Activated CD8-positive, alpha-beta T cell treated with anti-CD3 and anti-CD28 coated beads, Interleukin-2, amount 10 ng/mL, durations not matched to agents 7 days and 5 days (primary cell): ENCODE data around the gene MSL1. TPM values are rescaled to one million over a fixed set of nuclear protein-coding genes. Genes with fewer than 3 reads are reported as not detected.

Source experiments
- ATAC-seq: fragments of 150-1000 bp; cut with Tn5 transposase; one replicate; pipeline ENCODE4 v1.10.0; 2021; ENCODE audit warnings: moderate library complexity
- CTCF ChIA-PET: fragments of 350-600 bp; sonication (Branson Sonifier 250); formaldehyde crosslinking; loops from one replicate; lab custom pipeline; 2021; ENCODE audit warnings: antibody characterized with exemption; lab: Charles Lee
- POLR2A ChIA-PET: fragments of 350-600 bp; sonication (Branson Sonifier 250); formaldehyde crosslinking; loops from one replicate; lab custom pipeline; 2021; ENCODE audit warnings: antibody characterized with exemption; lab: Charles Lee
- DNase-seq: peaks from one replicate; pipeline ENCODE4 v3.0.0-alpha.2; 2020
- H3K27ac Mint-ChIP-seq: one replicate; pipeline ENCODE4 v1.8.0; 2021; ENCODE audit warnings: mild to moderate bottlenecking, mixed read lengths
- H3K27me3 Mint-ChIP-seq: one replicate; pipeline ENCODE4 v1.8.0; 2021; ENCODE audit warnings: low read depth, mixed read lengths
- H3K36me3 Mint-ChIP-seq: one replicate; pipeline ENCODE4 v1.8.0; 2021; ENCODE audit warnings: low read depth, mixed read lengths
- H3K4me1 Mint-ChIP-seq: one replicate; pipeline ENCODE4 v1.8.0; 2021; ENCODE audit warnings: low read depth, mixed read lengths
- H3K4me3 Mint-ChIP-seq: one replicate; pipeline ENCODE4 v1.8.0; 2021; ENCODE audit warnings: mild to moderate bottlenecking, mixed read lengths
- H3K9me3 Mint-ChIP-seq: one replicate; pipeline ENCODE4 v1.8.0; 2022; ENCODE audit warnings: mixed read lengths; ENCODE audit not compliant: insufficient read depth
- total RNA-seq, 2 experiments: library from RNA; stranded (reverse); gene quantifications; one replicate each; pipeline ENCODE4 v1.2.3, GENCODE V29; 2021

The MSL1 gene
- total RNA-seq, 2 experiments from 2014 or later = 80.5 to 83.2 TPM

DNA sequence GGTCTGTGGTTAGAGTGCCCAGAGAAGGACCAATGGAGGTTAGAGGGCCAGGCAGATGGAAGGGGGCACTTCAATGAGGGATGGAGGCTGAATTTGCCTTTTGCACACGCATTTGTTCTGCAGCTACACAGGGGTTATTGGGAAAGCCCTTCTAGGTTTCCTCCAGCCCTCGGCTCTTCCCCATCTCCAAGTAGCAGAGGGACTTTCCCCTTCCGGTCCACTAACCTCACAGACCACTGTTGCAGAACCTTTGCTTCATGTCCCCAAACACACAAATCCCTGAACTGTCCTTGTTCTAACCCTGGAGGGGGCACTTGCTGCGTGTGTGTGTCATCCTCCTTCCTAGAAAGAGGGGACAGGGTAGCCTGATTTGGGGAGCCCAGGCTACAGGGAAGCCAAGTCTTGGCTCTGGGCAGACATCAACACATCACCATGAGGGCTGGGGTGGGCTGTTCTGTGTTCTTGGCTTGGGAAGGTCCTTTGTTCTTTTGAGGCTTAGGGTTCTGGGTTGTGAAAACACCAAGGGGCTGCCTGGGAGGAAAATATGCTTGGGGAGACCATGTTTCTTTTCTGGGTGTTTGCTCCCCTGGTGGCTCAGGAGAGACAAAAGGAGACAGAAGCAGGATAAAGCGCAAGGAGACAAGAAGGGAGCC is 14.1 kb upstream of the MSL1 start:
- ChIA-PET CTCF (interaction anchor here (0.7 to 2.9 kb wide), 5 partner anchors 32 to 81 kb away, joined by 3 to 15 read pairs (median 3); partner anchors contain the start of gene CASC3), POLR2A (interaction anchor here (1.4 kb wide), 1 partner anchor 15 kb away, joined by 7 read pairs; no protein-coding TSS in a partner anchor)
- DNase-seq (peak; percentile 27), ATAC-seq (peak; percentile 11)
- Mint-ChIP-seq H3K27me3 (no peaks in the 10 kb centered on the region), H3K36me3 (no peaks in the 10 kb centered on the region), H3K9me3 (no peaks in the 10 kb centered on the region), H3K4me3 (peak overlapping the region; percentile 51), H3K27ac (peak overlapping the region; percentile 87), H3K4me1 (peaks cover 99% of the 10 kb centered on the region)

DNA sequence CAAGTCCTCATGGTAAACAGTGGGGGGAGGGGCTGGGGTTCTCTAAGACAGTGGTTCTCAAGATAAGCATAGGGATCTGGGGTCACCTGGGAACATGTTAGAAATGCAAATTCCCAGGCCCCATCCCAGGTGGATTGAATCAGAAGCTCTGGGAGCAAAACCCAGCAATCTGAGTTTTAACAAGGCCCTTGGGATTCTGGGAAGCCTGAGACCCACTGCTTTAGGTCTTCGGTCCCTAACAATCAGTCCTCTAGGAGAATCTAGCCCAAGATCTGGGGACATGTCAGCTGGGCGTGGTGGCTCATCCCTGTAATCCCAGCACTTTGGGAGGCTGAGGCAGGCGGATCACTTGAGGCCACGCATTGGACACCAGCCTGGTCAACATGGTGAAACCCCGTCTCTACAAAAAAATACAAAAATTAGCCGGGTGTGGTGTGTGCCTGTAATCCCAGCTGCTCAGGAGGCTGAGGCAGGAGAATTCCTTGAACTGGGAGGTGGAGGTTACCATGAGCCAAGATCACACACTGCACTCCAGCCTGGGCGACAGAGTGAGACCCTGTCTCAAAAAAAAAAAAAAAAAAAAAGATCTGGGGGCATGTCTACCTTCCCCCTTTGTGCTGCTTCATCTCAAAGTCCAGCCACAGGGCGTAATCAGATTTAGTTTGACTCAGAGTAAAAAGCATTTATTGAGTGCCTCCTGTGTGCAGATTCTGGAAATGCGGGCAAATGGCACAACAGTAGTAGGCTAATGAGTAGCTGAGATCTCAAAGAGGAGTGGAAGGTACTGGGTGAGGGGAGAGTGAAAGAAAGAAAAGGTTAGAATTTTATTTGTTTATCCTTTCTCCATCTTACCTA is 12.6 kb upstream of the MSL1 start:
- no peaks in the 10 kb centered on the region for H3K9me3 Mint-ChIP-seq

DNA sequence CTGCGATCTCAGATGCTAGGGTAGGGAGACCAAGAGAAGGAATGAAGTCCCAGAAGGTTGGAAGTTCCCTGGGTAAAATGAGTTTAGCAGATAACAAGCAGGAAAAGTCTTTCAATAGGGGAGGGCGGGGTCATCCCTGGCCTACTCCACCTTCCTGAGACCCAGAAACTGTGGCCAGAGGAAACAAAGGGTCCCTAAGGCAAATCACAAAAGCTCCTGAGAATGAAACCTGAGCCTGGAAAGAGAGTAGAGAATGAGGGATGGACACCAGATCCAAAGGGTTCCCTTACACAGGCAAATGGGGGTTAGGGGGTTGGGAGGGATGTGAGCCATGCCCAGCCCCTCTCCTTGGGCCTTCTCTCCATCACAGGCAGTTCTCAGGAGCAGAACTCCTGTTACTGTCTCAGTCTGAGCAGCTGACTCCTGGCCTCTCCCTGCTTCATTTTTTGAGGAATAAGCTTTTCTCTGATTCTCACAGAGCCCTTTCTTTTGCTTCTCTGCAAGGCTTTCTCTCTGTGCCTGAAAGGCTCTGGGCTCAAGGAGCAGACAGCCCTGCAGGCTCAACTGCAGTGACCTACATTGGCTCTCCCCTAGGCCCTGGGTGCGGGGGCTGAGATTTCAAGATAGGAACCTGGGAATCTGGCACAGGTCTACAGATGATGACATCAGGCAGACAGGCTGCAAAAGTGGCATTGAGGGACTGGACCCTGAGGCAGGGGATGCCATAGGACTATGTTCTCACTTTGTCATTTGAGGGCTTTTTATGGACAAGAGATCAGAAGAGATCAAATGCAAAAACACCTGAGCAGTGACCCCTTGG is 11.5 kb upstream of the MSL1 start:
- ChIA-PET CTCF (interaction anchor here (0.8 to 9.3 kb wide), 23 partner anchors 10 to 180 kb away, joined by 3 to 182 read pairs (median 21); partner anchors contain the start of genes CASC3, CDC6, CSF3 and MED24), POLR2A (interaction anchor here (0.8 to 4.2 kb wide), 4 partner anchors 10 to 41 kb away, joined by 3 to 53 read pairs (median 10); partner anchors contain the start of genes MSL1 and NR1D1)
- H3K9me3 Mint-ChIP-seq = no peaks in the 10 kb centered on the region
- H3K27me3 Mint-ChIP-seq = no peaks in the 10 kb centered on the region
- DNase-seq (no peak), ATAC-seq (no peak)
- no peak overlapping the region for H3K27ac Mint-ChIP-seq
- H3K36me3 Mint-ChIP-seq = no peaks in the 10 kb centered on the region
- peaks cover 87% of the 10 kb centered on the region for H3K4me1 Mint-ChIP-seq
- no peak overlapping the region for H3K4me3 Mint-ChIP-seq

More for the DNA sequence above, 12.6 kb upstream of the MSL1 start:
- CTCF ChIA-PET = interaction anchor here (0.9 to 9.3 kb wide), 11 partner anchors 10 to 95 kb away, joined by 3 to 182 read pairs (median 51); partner anchors contain the start of genes CSF3, MSL1, NR1D1 and RAPGEFL1
- ATAC-seq = no peak
- Mint-ChIP-seq H3K27ac (no peak overlapping the region), H3K4me3 (no peak overlapping the region), H3K27me3 (no peaks in the 10 kb centered on the region), H3K4me1 (peaks cover 98% of the 10 kb centered on the region), H3K36me3 (no peaks in the 10 kb centered on the region)
- POLR2A ChIA-PET = interaction anchor here (2.8 kb wide), 1 partner anchor 9 kb away, joined by 17 read pairs; the partner anchor contains the start of gene NR1D1
- peak; percentile 51 for DNase-seq

DNA sequence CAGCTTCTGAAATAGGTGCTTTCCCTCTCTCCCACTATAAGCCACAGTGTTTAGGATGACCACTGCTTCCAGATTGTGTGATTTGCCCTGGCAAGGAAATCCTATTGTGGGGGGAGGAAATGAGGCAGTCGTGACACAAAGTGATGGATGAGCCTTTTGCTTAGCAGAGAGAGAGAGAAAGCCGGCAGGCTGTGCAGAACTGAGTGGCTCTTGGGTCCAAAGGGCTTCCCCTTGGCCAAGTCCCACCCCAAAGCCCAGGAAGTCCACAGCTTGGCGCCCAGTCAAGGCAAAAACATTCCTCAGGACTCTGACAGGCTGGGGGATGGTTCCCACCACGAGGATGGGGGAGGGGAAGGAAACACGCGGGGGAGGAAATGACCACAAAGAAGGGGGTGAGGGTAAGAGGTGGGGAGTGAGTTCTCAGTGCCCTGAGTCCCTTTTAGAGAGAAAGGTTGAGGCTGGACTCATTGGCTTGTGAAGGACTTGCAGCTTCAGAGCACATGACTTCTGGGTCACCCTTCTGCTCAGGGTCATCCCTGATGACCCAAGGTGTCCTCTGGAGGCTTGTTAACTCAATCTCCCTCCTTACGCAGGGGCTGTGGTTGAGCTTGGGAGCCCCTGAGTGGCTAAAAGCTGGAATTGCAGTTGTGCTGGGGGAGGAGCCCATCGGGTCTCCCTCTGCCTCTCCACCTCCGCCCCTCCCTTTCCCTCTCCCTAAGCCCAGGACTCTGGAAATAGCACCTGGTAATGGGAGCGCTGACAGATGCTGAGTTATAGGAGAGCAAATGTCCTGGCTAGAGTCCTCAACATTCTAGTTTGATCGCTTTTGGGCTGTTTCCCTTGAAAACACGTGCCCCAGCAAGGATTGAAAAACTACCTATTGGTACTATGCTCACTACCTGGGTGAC is 10.3 kb upstream of the MSL1 start:
- Mint-ChIP-seq H3K27me3 (no peaks in the 10 kb centered on the region), H3K27ac (peak overlapping the region; percentile 88), H3K4me3 (peak overlapping the region; percentile 58), H3K4me1 (peaks cover 77% of the 10 kb centered on the region), H3K9me3 (no peaks in the 10 kb centered on the region), H3K36me3 (no peaks in the 10 kb centered on the region)
- POLR2A ChIA-PET = interaction anchor here (1.0 to 4.2 kb wide), 7 partner anchors 11 to 83 kb away, joined by 3 to 53 read pairs (median 4); partner anchors contain the start of genes MED24, MSL1 and NR1D1
- ATAC-seq (peak; percentile 50), DNase-seq (peak; percentile 82)
- CTCF ChIA-PET = interaction anchor here (0.8 to 9.3 kb wide), 33 partner anchors 9 to 196 kb away, joined by 3 to 182 read pairs (median 10); partner anchors contain the start of genes CASC3, CDC6, CSF3 and MED24

DNA sequence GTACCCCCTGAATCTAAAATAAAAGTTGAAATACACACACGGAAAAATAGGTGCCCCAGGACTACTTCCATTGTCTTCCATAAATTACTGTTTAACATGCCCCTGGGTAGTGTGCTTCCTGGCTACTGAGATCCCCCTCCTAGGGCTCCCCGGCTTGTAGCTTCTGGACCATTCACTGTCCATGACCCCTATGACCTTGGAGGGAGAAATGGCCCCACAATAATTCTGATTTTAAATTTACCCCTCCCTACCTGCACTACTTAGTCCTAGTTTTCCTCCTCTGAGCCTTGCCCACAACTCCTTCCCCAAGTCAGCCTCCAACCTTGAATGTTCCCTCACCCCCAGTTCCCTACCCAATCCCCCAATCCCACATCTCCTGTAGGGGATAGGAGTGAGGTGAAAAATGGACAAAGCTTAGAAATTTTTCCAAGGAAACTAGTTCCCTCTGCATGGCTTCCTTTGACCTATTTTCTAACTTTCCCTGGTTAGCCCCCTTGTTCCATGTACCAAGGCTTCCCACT is 9.5 kb upstream of the MSL1 start:
- Mint-ChIP-seq H3K4me1 (peaks cover 71% of the 10 kb centered on the region), H3K9me3 (no peaks in the 10 kb centered on the region), H3K4me3 (no peak overlapping the region), H3K36me3 (no peaks in the 10 kb centered on the region), H3K27ac (peak overlapping the region; percentile 88), H3K27me3 (no peaks in the 10 kb centered on the region)
- ChIA-PET CTCF (interaction anchor here (0.7 to 9.3 kb wide), 47 partner anchors 8 to 449 kb away, joined by 3 to 182 read pairs (median 8); partner anchors contain the start of genes CASC3, CDC6, CSF3 and MED24), POLR2A (interaction anchor here (1.0 to 4.2 kb wide), 8 partner anchors 11 to 85 kb away, joined by 3 to 53 read pairs (median 4); partner anchors contain the start of genes CASC3, MSL1 and NR1D1)
- ATAC-seq (no peak), DNase-seq (no peak)

DNA sequence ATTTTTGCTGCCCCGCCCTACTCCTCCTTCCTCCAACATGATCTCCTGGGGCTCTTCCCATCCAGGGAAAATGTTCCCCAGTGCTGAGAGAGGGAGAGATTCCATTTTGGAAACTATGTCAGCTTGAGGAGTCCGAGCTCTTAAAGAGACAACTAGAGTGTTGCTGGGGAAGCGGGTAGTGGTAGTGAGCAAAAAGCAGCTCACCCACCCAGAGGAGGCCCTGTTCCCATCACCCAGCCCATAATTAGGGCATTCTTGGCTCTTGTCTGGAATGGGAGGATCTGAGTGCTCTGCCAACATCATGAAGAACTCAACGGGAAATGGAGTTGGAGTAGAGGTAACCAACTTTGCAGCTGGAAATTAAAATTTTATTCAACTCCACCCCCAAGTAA is 9.1 kb upstream of the MSL1 start:
- H3K27me3 Mint-ChIP-seq = no peaks in the 10 kb centered on the region
- peak overlapping the region; percentile 85 for H3K4me3 Mint-ChIP-seq
- CTCF ChIA-PET = interaction anchor here (0.7 to 9.3 kb wide), 56 partner anchors 8 to 448 kb away, joined by 3 to 182 read pairs (median 6); partner anchors contain the start of genes CASC3, CDC6, CSF3 and MED24
- H3K27ac Mint-ChIP-seq = peak overlapping the region; percentile 91
- ATAC-seq (no peak), DNase-seq (no peak)
- POLR2A ChIA-PET = interaction anchor here (0.6 to 4.2 kb wide), 11 partner anchors 11 to 86 kb away, joined by 3 to 53 read pairs (median 3); partner anchors contain the start of genes CASC3, MSL1 and NR1D1
- peaks cover 66% of the 10 kb centered on the region for H3K4me1 Mint-ChIP-seq
- no peaks in the 10 kb centered on the region for H3K9me3 Mint-ChIP-seq
- H3K36me3 Mint-ChIP-seq = no peaks in the 10 kb centered on the region

DNA sequence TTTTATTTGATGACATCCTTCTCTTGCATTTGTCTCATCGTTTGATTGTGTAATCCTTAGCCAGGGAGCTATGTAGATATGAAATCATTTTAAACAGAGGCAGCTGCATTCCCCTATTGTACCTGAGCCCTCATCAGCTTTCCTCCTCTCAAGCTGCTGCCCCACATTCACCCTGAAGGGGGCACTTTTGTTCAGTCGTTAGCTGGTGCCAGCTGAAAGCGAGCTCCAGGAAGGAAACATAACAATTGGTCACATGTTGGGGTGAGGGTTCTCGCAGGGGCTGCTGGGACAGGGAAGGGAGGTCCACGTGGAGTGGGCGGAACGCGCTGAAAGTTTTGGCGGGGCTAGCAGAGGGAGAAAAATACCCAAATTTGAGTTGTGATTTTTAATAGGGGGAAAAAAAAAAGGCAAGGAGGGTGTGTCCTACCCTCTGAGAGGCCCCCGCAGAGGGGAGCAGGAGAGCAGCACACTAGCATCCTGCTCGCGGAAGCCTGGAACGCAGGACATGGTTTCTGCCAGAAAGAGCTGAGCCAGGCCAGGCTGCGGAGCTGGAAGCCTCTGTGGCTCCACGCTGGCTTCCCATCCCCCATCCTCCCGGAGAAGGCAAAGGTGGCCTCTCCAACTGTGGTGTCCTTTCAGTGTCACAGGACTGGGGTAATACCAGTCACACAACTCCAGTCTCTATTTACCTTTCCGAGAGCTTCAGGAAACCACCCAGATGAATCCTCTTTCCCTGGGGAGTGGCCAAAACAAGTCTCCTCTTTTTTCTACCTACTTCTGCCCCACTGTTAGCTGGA is 8.5 kb upstream of the MSL1 start:
- Mint-ChIP-seq H3K27me3 (no peaks in the 10 kb centered on the region), H3K9me3 (no peaks in the 10 kb centered on the region), H3K4me1 (peaks cover 65% of the 10 kb centered on the region), H3K4me3 (peak overlapping the region; percentile 85), H3K27ac (peak overlapping the region; percentile 91), H3K36me3 (no peaks in the 10 kb centered on the region)
- ChIA-PET CTCF (interaction anchor here (0.7 to 9.3 kb wide), 60 partner anchors 12 to 448 kb away, joined by 3 to 182 read pairs (median 5); partner anchors contain the start of genes CASC3, CDC6, CSF3 and MED24), POLR2A (interaction anchor here (0.6 to 4.2 kb wide), 14 partner anchors 10 to 175 kb away, joined by 3 to 53 read pairs (median 3); partner anchors contain the start of genes CASC3, CDC6, MSL1 and NR1D1)
- peak; percentile 97 for DNase-seq
- peak; percentile 90 for ATAC-seq

DNA sequence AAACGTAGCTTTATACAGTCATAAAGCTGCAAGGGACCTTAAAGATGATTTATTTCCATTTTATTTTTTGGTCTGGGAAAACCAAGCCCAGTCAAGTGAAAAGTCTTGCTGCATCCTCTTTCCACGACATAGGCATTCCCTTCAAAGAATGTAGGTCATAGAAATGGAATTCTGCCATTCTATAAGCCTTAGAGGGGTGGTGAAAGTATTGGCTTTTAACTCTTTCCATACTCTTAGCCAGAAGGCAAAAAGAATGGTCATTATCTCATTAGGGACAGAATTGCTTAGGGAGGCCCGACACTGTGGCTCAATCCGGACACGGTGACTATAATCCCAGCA is 7.9 kb upstream of the MSL1 start:
- peak overlapping the region; percentile 85 for H3K4me3 Mint-ChIP-seq
- ChIA-PET POLR2A (interaction anchor here (0.6 to 4.2 kb wide), 10 partner anchors 9 to 174 kb away, joined by 3 to 53 read pairs (median 3); partner anchors contain the start of genes CASC3, CDC6, MED24 and MSL1), CTCF (interaction anchor here (0.9 to 9.3 kb wide), 38 partner anchors 12 to 193 kb away, joined by 3 to 182 read pairs (median 8); partner anchors contain the start of genes CASC3, CDC6, CSF3 and MED24)
- ATAC-seq = no peak
- H3K9me3 Mint-ChIP-seq = no peaks in the 10 kb centered on the region
- H3K27ac Mint-ChIP-seq = peak overlapping the region; percentile 91
- peaks cover 61% of the 10 kb centered on the region for H3K4me1 Mint-ChIP-seq
- DNase-seq = no peak
- H3K36me3 Mint-ChIP-seq = no peaks in the 10 kb centered on the region
- no peaks in the 10 kb centered on the region for H3K27me3 Mint-ChIP-seq

DNA sequence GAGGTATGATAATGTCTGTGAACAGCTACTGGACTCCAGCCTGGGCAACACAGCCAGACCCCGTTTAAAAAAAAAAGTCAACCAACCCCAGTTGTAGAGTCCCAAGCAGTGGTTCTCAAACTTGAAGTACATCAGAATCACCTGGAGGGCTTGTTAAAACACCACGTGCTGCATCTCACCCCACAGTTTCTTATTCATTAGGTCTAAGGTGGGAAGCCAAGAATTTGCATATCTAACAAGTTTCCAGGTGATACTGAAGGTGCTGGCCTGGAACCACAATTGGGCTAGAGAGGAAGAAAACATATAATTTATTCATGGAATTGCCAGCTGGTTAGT is 6.7 kb upstream of the MSL1 start:
- no peak overlapping the region for H3K4me3 Mint-ChIP-seq
- POLR2A ChIA-PET = interaction anchor here (0.5 to 0.7 kb wide), 2 partner anchors 9 to 23 kb away, joined by 3 to 4 read pairs; no protein-coding TSS in a partner anchor
- ATAC-seq = no peak

More for the DNA sequence above, 6.7 kb upstream of the MSL1 start:
- no peak for DNase-seq
- Mint-ChIP-seq H3K4me1 (peaks cover 49% of the 10 kb centered on the region), H3K36me3 (no peaks in the 10 kb centered on the region), H3K27ac (no peak overlapping the region), H3K27me3 (no peaks in the 10 kb centered on the region), H3K9me3 (no peaks in the 10 kb centered on the region)
- CTCF ChIA-PET = interaction anchor here (1.5 to 9.3 kb wide), 7 partner anchors 11 to 90 kb away, joined by 3 to 182 read pairs (median 11); partner anchors contain the start of gene MSL1
